GM12878 (cell line): ENCODE measurements around the gene HSPB1. TPM values are rescaled to one million over a fixed set of nuclear protein-coding genes. Genes with fewer than 3 reads are reported as not detected.
"Not testable (repeated sequence)": the region's sequence is repeated elsewhere in the genome, so short reads cannot be mapped to it uniquely, and the experiment has no call there.

Experiments
- ATAC-seq: fragments of 200-7000 bp; cut with Tn5 transposase; 3 replicates; pipeline ENCODE4 v1.9.1; 2020; ENCODE audit warnings: mild to moderate bottlenecking, moderate library complexity
- BruUV-seq: library from RNA; stranded (reverse); fragments of 400-500 nt; replicated peaks from 2 replicates; lab custom pipeline; 2021; lab: Mats Ljungman, UMichigan
- CTCF ChIA-PET: fragments of 300-600 bp; sonication (Branson Sonifier 250); formaldehyde crosslinking; extraction: SDS; loops from one replicate; lab custom pipeline; 2021; ENCODE audit warnings: inconsistent platforms; lab: Yijun Ruan, JAX
- POLR2A ChIA-PET: fragments of 350-600 bp; formaldehyde crosslinking; extraction: SDS; loops from one replicate; lab custom pipeline; 2021; ENCODE audit warnings: inconsistent platforms; lab: Charles Lee
- RAD21 ChIA-PET: fragments of 300-600 bp; sonication (Branson Sonifier 250); formaldehyde crosslinking; loops from one replicate; lab custom pipeline; 2023; ENCODE audit warnings: antibody characterized with exemption; ENCODE audit not compliant: unreplicated experiment; lab: Charles Lee
- SMC1A ChIA-PET: fragments of 300-600 bp; sonication (Branson Sonifier 250); formaldehyde crosslinking; loops from one replicate; lab custom pipeline; 2023; ENCODE audit not compliant: unreplicated experiment, uncharacterized antibody; lab: Charles Lee
- DNase-seq: peaks from one replicate; pipeline ENCODE4 v3.0.0-alpha.2; 2011; ENCODE audit warnings: low read depth, low spot score
- FAIRE-seq: peaks from 3 replicates; lab custom pipeline; 2011; peaks lifted over from hg19 to GRCh38; lab: Jason Lieb, UNC
- H2AFZ ChIP-seq: 2 replicates; pipeline ENCODE4 v1.6.0; 2011; ENCODE audit warnings: low read depth, low read length, control low read depth; ENCODE audit not compliant: control insufficient read depth
- H3K27ac ChIP-seq: 2 replicates; pipeline ENCODE4 v1.5.1; 2011; ENCODE audit warnings: control low read depth; ENCODE audit not compliant: control insufficient read depth, insufficient read depth
- H3K27me3 ChIP-seq, 2 experiments: replicated peaks in 1 of 2; 2 replicates each; pipeline versions ENCODE4 v1.6.0 to v1.6.1; 2011; ENCODE audit warnings: low read length in 1 of 2; ENCODE audit not compliant: control insufficient read depth in 2 of 2, insufficient read depth in 2 of 2
- H3K36me3 ChIP-seq, 2 experiments: 2 replicates each; pipeline ENCODE4 v1.5.1; 2011; ENCODE audit warnings: low read length in 1 of 2; ENCODE audit not compliant: control insufficient read depth in 2 of 2, insufficient read depth in 2 of 2
- H3K4me1 ChIP-seq: 2 replicates; pipeline ENCODE4 v1.6.1; 2011; ENCODE audit warnings: mild to moderate bottlenecking, low read length, moderate library complexity, mixed read lengths; ENCODE audit not compliant: control insufficient read depth, insufficient read depth
- H3K4me2 ChIP-seq: 2 replicates; pipeline ENCODE4 v1.6.0; 2011; ENCODE audit warnings: control low read depth; ENCODE audit not compliant: control insufficient read depth, insufficient read depth
- H3K4me3 ChIP-seq: fragments of 200-600 bp; sonication (generic); 2 replicates; pipeline ENCODE4 v1.5.1; 2016
- H3K79me2 ChIP-seq: 2 replicates; pipeline ENCODE4 v1.6.0; 2011; ENCODE audit warnings: low read length; ENCODE audit not compliant: control insufficient read depth, insufficient read depth
- H3K9ac ChIP-seq: 2 replicates; pipeline ENCODE4 v1.8.0; 2011; ENCODE audit warnings: low read length, control low read depth, mixed read lengths; ENCODE audit not compliant: control insufficient read depth, insufficient read depth
- H3K9me3 ChIP-seq: replicated peaks from 3 replicates; pipeline ENCODE4 v1.5.1; 2011; ENCODE audit warnings: mild to moderate bottlenecking, low read length; ENCODE audit not compliant: control insufficient read depth, insufficient read depth
- H4K20me1 ChIP-seq: 2 replicates; pipeline ENCODE4 v1.6.0; 2011; ENCODE audit not compliant: control insufficient read depth, insufficient read depth
- BCLAF1 ChIP-seq: fragments of 450-650 bp; IDR thresholded peaks from 2 replicates; pipeline ENCODE4 v1.6.1; 2017; ENCODE audit warnings: antibody characterized with exemption, mild to moderate bottlenecking, moderate library complexity
- BHLHE40 ChIP-seq, 2 experiments: fragments of 450-650 bp in 1 of 2; IDR thresholded peaks; 2 replicates each; pipeline ENCODE4 v1.6.1; 2011 to 2017; ENCODE audit warnings: low read depth in 2 of 2, borderline replicate concordance in 1 of 2, improper control_type of control experiment in 1 of 2, low read length in 1 of 2, mild to moderate bottlenecking in 1 of 2
- BRCA1 ChIP-seq: IDR thresholded peaks from 2 replicates; pipeline ENCODE4 v1.6.1; 2011; ENCODE audit warnings: low read depth, low read length, improper control_type of control experiment
- CBX5 ChIP-seq: sonication (generic); IDR thresholded peaks from 2 replicates; pipeline ENCODE4 v1.6.1; 2016; ENCODE audit warnings: low read depth, moderate library complexity, mild to moderate bottlenecking, inconsistent platforms
- DPF2 ChIP-seq: fragments of 450-650 bp; IDR thresholded peaks from 2 replicates; pipeline ENCODE4 v1.6.1; 2017; ENCODE audit warnings: mild to moderate bottlenecking
- E2F4 ChIP-seq: IDR thresholded peaks from 2 replicates; pipeline ENCODE4 v1.6.1; 2012; ENCODE audit warnings: low read depth, low read length, improper control_type of control experiment
- FOXM1 ChIP-seq: IDR thresholded peaks from 2 replicates; pipeline ENCODE4 v1.6.1; 2012; ENCODE audit warnings: low read depth, mild to moderate bottlenecking, inconsistent platforms, low read length, moderate library complexity
- LARP7 ChIP-seq: fragments of 450-650 bp; IDR thresholded peaks from 2 replicates; pipeline ENCODE4 v1.6.1; 2017; ENCODE audit warnings: mild to moderate bottlenecking
- NFXL1 ChIP-seq: fragments of 450-650 bp; IDR thresholded peaks from 2 replicates; pipeline ENCODE4 v1.6.1; 2017; ENCODE audit warnings: antibody characterized with exemption, mild to moderate bottlenecking, borderline replicate concordance
- RUNX3 ChIP-seq: IDR thresholded peaks from 2 replicates; pipeline ENCODE4 v1.6.1; 2012; ENCODE audit warnings: low read length, inconsistent platforms
- SPI1 ChIP-seq: IDR thresholded peaks from 2 replicates; pipeline ENCODE4 v1.6.1; 2011; ENCODE audit warnings: low read depth, mild to moderate bottlenecking, low read length, moderate library complexity, borderline replicate concordance; ENCODE audit not compliant: insufficient read depth
- SREBF1 ChIP-seq: IDR thresholded peaks from 2 replicates; pipeline ENCODE4 v1.6.1; 2012; ENCODE audit warnings: mild to moderate bottlenecking, low read length
- TCF7 ChIP-seq: IDR thresholded peaks from 2 replicates; pipeline ENCODE4 v1.6.1; 2014; ENCODE audit warnings: antibody characterized with exemption, borderline replicate concordance
- WGBS: methylation state at CpG from one replicate; pipeline ENCODE4 v1.1.6; 2016; ENCODE audit warnings: low lambda C conversion rate; ENCODE audit not compliant: insufficient replicate concordance, insufficient coverage; ENCODE audit errors: missing lambda C conversion rate; 5-methylcytosine and 5-hydroxymethylcytosine counted together
- in situ Hi-C: fragments of 300-500 bp; cut with MboI; formaldehyde crosslinking; loops from 9 replicates; pipeline ENCODE4 v1.14.3; 2018; ENCODE audit warnings: mixed read lengths
- intact Hi-C: fragments of 100-400 bp; cut with micrococcal nuclease; formaldehyde crosslinking; loops from one replicate; pipeline ENCODE4 v1.14.2; 2022; ENCODE audit not compliant: unreplicated experiment
- polyA plus RNA-seq, 11 experiments: library from polyadenylated mRNA; depleted of rRNA in 4 of 11; unstranded in 6 of 11; stranded (reverse) in 5 of 11; fragments of >200 nt; fragmentation: Nextera tagmentation in 4 of 11; fragmentation: Illumina TruSeq in 1 of 11; extraction: Ambion mirVana in 4 of 11; extraction: Trizol in 1 of 11; gene quantifications; 1 replicate in 1 of 11; 2 replicates in 10 of 11; pipeline versions ENCODE4 v1.2.1 to v1.2.3, GENCODE V29; 2011 to 2016; ENCODE audit warnings: inconsistent platforms in 2 of 11, missing spikeins in 2 of 11, low read depth in 1 of 11
- total RNA-seq, 4 experiments: library from RNA; depleted of rRNA in 3 of 4; stranded (reverse); fragments of >200 nt in 3 of 4; fragmentation: Illumina TruSeq in 1 of 4; extraction: Trizol in 1 of 4; gene quantifications; 2 replicates each; pipeline versions ENCODE4 v1.2.1 to v1.2.3, GENCODE V29; 2013 to 2021

The HSPB1 gene
- total and polyA plus RNA-seq, 10 of the 15 experiments (the other 5 are each of a cell fraction or from before 2014, with no cell fraction given), result 13.7 to 297 (median 62.0) TPM

GRCh38 chr7:76271384-76271783 is 31.1 kb upstream of the HSPB1 start:
- POLR2A ChIA-PET, H3K27me3 ChIP-seq, intact Hi-C loops: not testable (repeated sequence)

GRCh38 chr7:76272142-76272541 is 30.3 kb upstream of the HSPB1 start:
- intact Hi-C loops (no loop called here), in situ Hi-C loops (no loop called here)
- Histone ChIP-seq H3K27me3 (no peaks in the 10 kb centered on the region), H3K79me2 (no peaks in the 10 kb centered on the region), H3K4me3 (no peak overlapping the region), H3K27ac (no peak overlapping the region), H2AFZ (no peak overlapping the region), H3K4me1 (peaks cover 17% of the 10 kb centered on the region), H3K36me3 (no peaks in the 10 kb centered on the region), H4K20me1 (no peaks in the 10 kb centered on the region), H3K9ac (no peak overlapping the region), H3K4me2 (no peak overlapping the region), H3K9me3 (no peaks in the 10 kb centered on the region)
- RAD21 ChIA-PET, result interaction anchor here (0.6 to 1.4 kb wide), 2 partner anchors 94 to 101 kb away, joined by 3 read pairs; no protein-coding TSS in a partner anchor
- no peak for DNase-seq
- FAIRE-seq, result no peak
- ATAC-seq, result no peak
- 89% methylated on average over 6 of the region's 6 CpGs for WGBS
- CTCF ChIA-PET, result interaction anchor here (0.9 to 1.0 kb wide), 2 partner anchors 9 to 41 kb away, joined by 3 to 7 read pairs; no protein-coding TSS in a partner anchor
- POLR2A ChIA-PET, result no interaction called here
- SMC1A ChIA-PET, result no interaction called here
- BruUV-seq, result no TSS peak
- TF ChIP-seq BRCA1 (no peak), BHLHE40 (IDR thresholded peaks at IDR 0.05; ENCODE audit: borderline replicate concordance in 1 of 2, low read depth in 2 of 2, low read length in 1 of 2) (no peak), RUNX3 (no peak), FOXM1 (no peak), BCLAF1 (no peak), TCF7 (no peak), SPI1 (no peak), CBX5 (no peak), DPF2 (no peak), LARP7 (no peak), SREBF1 (no peak), NFXL1 (no peak), E2F4 (no peak)

More at GRCh38 chr7:76271384-76271783, 31.1 kb upstream of the HSPB1 start:
- ATAC-seq, H3K79me2 ChIP-seq, H3K4me3 ChIP-seq, H3K9me3 ChIP-seq, H3K27ac ChIP-seq, H3K9ac ChIP-seq, FAIRE-seq, H3K36me3 ChIP-seq, H4K20me1 ChIP-seq, DNase-seq, in situ Hi-C loops, H3K4me2 ChIP-seq, H2AFZ ChIP-seq, BruUV-seq: not testable (repeated sequence)
- ChIA-PET CTCF (interaction anchor here (0.6 to 1.0 kb wide), 3 partner anchors 9 to 706 kb away, joined by 3 to 7 read pairs (median 5); no protein-coding TSS in a partner anchor), RAD21 (interaction anchor here (1.4 kb wide), 1 partner anchor 93 kb away, joined by 3 read pairs; no protein-coding TSS in a partner anchor), SMC1A (interaction anchor here (0.7 kb wide), 1 partner anchor 42 kb away, joined by 3 read pairs; no protein-coding TSS in a partner anchor)
- H3K4me1 ChIP-seq, result peaks cover 20% of the 10 kb centered on the region
- WGBS, result 50% methylated on average over 2 of the region's 2 CpGs
